H1 (cell line): ENCODE results near the gene WDR91. TPM values are rescaled to one million over a fixed set of nuclear protein-coding genes. Genes with fewer than 3 reads are reported as not detected.

Experiments
- CTCF ChIA-PET: fragments of 300-600 bp; sonication (Branson Sonifier 250); formaldehyde crosslinking; loops from one replicate; lab custom pipeline; 2021; ENCODE audit not compliant: partially characterized antibody; lab: Charles Lee
- POLR2A ChIA-PET: fragments of 300-600 bp; sonication (Branson Sonifier 250); formaldehyde crosslinking; loops from one replicate; lab custom pipeline; 2021; ENCODE audit warnings: inconsistent platforms; ENCODE audit not compliant: partially characterized antibody; lab: Charles Lee
- DNase-seq, 2 experiments: peaks; one replicate each; pipeline versions ENCODE4 v3.0.0 to v3.0.0-alpha.2; 2010 to 2022; ENCODE audit warnings: low spot score in 2 of 2, low read depth in 1 of 2, mixed read lengths in 1 of 2
- FAIRE-seq: peaks from 2 replicates; lab custom pipeline; 2011; peaks lifted over from hg19 to GRCh38; lab: Jason Lieb, UNC
- H2AFZ ChIP-seq: 2 replicates; pipeline ENCODE4 v1.8.1; 2012; ENCODE audit warnings: low read length, inconsistent platforms
- H2AK5ac ChIP-seq: 2 replicates; pipeline ENCODE4 v1.6.1; 2013; ENCODE audit warnings: low read depth, low read length
- H2BK120ac ChIP-seq: replicated peaks from 2 replicates; pipeline ENCODE3; 2013; ENCODE audit warnings: low read depth, low read length, inconsistent platforms
- H2BK12ac ChIP-seq: 2 replicates; pipeline ENCODE4 v1.6.1; 2013; ENCODE audit warnings: low read depth, low read length
- H2BK15ac ChIP-seq: 2 replicates; pipeline ENCODE4 v1.6.1; 2013; ENCODE audit warnings: low read length
- H2BK20ac ChIP-seq: 2 replicates; pipeline ENCODE4 v1.6.1; 2013; ENCODE audit warnings: low read length
- H2BK5ac ChIP-seq: 2 replicates; pipeline ENCODE4 v1.6.1; 2013; ENCODE audit warnings: low read depth, low read length
- H3K14ac ChIP-seq: 2 replicates; pipeline ENCODE4 v1.6.1; 2013; ENCODE audit warnings: inconsistent platforms; ENCODE audit not compliant: insufficient read length
- H3K18ac ChIP-seq: 2 replicates; pipeline ENCODE4 v1.6.1; 2013; ENCODE audit warnings: low read length; ENCODE audit errors: extremely low read depth
- H3K23ac ChIP-seq: 2 replicates; pipeline ENCODE4 v1.6.1; 2013; ENCODE audit warnings: inconsistent platforms; ENCODE audit not compliant: insufficient read length
- H3K23me2 ChIP-seq: 2 replicates; pipeline ENCODE4 v1.6.1; 2013; ENCODE audit warnings: low read depth, low read length
- H3K27ac ChIP-seq: 2 replicates; pipeline ENCODE4 v1.6.1; 2011; ENCODE audit warnings: low read depth, low read length, inconsistent platforms
- H3K27me3 ChIP-seq, 4 experiments: replicated peaks in 1 of 4; 1 replicate in 1 of 4; 2 replicates in 3 of 4; pipeline versions ENCODE4 v1.6.1 to v1.8.1; 2011 to 2013; ENCODE audit warnings: low read length in 3 of 4, mild to moderate bottlenecking in 3 of 4, inconsistent platforms in 2 of 4, mixed read lengths in 2 of 4, moderate library complexity in 1 of 4; ENCODE audit not compliant: control insufficient read depth in 3 of 4, insufficient read depth in 3 of 4; ENCODE audit errors: extremely low read depth in 1 of 4
- H3K36me3 ChIP-seq, 4 experiments: 2 replicates each; pipeline versions ENCODE4 v1.6.1 to v1.8.1; 2011 to 2013; ENCODE audit warnings: mild to moderate bottlenecking in 4 of 4, low read length in 3 of 4, moderate library complexity in 2 of 4, control low read depth in 1 of 4, inconsistent platforms in 1 of 4; ENCODE audit not compliant: insufficient read depth in 4 of 4, control insufficient read depth in 2 of 4
- H3K4ac ChIP-seq: replicated peaks from 2 replicates; pipeline ENCODE3; 2013; ENCODE audit warnings: low read length, low read depth, mixed read lengths, inconsistent platforms; ENCODE audit not compliant: insufficient read length
- H3K4me1 ChIP-seq, 4 experiments: replicated peaks in 1 of 4; 1 replicate in 1 of 4; 2 replicates in 3 of 4; pipeline versions ENCODE4 v1.6.1 to v1.8.1; 2011 to 2013; ENCODE audit warnings: low read length in 3 of 4, inconsistent platforms in 2 of 4, mixed read lengths in 1 of 4; ENCODE audit not compliant: insufficient read depth in 4 of 4, control insufficient read depth in 3 of 4
- H3K4me2 ChIP-seq, 2 experiments: 2 replicates each; pipeline versions ENCODE4 v1.6.1 to v1.8.1; 2011 to 2013; ENCODE audit warnings: low read depth in 2 of 2, low read length in 2 of 2, control low read depth in 1 of 2, inconsistent platforms in 1 of 2, mild to moderate bottlenecking in 1 of 2; ENCODE audit not compliant: insufficient read depth in 1 of 2
- H3K4me3 ChIP-seq, 4 experiments: fragments of 200-600, 300-600 bp in 1 of 4; sonication (generic), shearing (Covaris generic), sonication (Bioruptor Twin) in 1 of 4; 2 replicates each; pipeline versions ENCODE4 v1.5.1 to v1.8.1; 2011 to 2016; ENCODE audit warnings: low read length in 4 of 4, low read depth in 3 of 4, control low read depth in 2 of 4, inconsistent platforms in 2 of 4, mild to moderate bottlenecking in 2 of 4, mixed read lengths in 1 of 4, moderate library complexity in 1 of 4; ENCODE audit not compliant: insufficient read depth in 2 of 4; ENCODE audit errors: extremely low read depth in 1 of 4
- H3K56ac ChIP-seq: replicated peaks from 2 replicates; pipeline ENCODE3; 2013; ENCODE audit warnings: low read depth, mild to moderate bottlenecking, mixed read lengths, low read length, inconsistent platforms; ENCODE audit not compliant: insufficient read length
- H3K79me1 ChIP-seq: 2 replicates; pipeline ENCODE4 v1.6.1; 2013; ENCODE audit warnings: low read depth, low read length, control low read depth
- H3K79me2 ChIP-seq, 2 experiments: 2 replicates each; pipeline versions ENCODE4 v1.6.1 to v1.8.1; 2012 to 2013; ENCODE audit warnings: low read length in 2 of 2, mild to moderate bottlenecking in 2 of 2, inconsistent platforms in 1 of 2; ENCODE audit not compliant: insufficient read depth in 2 of 2, control insufficient read depth in 1 of 2
- H3K9ac ChIP-seq, 4 experiments: replicated peaks in 1 of 4; 1 replicate in 1 of 4; 2 replicates in 3 of 4; pipeline versions ENCODE4 v1.6.1 to v1.8.1; 2011 to 2013; ENCODE audit warnings: low read depth in 3 of 4, low read length in 3 of 4, control low read depth in 2 of 4, mild to moderate bottlenecking in 2 of 4, moderate library complexity in 2 of 4, inconsistent platforms in 1 of 4; ENCODE audit errors: extremely low read depth in 1 of 4
- H3K9me3 ChIP-seq, 2 experiments: 2 replicates each; pipeline versions ENCODE4 v1.6.1 to v1.8.1; 2012 to 2013; ENCODE audit warnings: mild to moderate bottlenecking in 2 of 2, moderate library complexity in 2 of 2, control low read depth in 1 of 2, inconsistent platforms in 1 of 2, low read depth in 1 of 2, low read length in 1 of 2, mixed read lengths in 1 of 2; ENCODE audit not compliant: insufficient read depth in 2 of 2
- H4K20me1 ChIP-seq, 2 experiments: replicated peaks in 1 of 2; 2 replicates each; pipeline versions ENCODE3 to v1.8.1; 2011 to 2013; ENCODE audit warnings: inconsistent platforms in 2 of 2, low read length in 2 of 2, mild to moderate bottlenecking in 1 of 2; ENCODE audit not compliant: insufficient read depth in 2 of 2, control insufficient read depth in 1 of 2
- H4K5ac ChIP-seq: 2 replicates; pipeline ENCODE4 v1.6.1; 2013; ENCODE audit warnings: low read length, low read depth, mixed read lengths, inconsistent platforms; ENCODE audit not compliant: insufficient read length
- H4K8ac ChIP-seq: 2 replicates; pipeline ENCODE4 v1.8.0; 2013; ENCODE audit warnings: mild to moderate bottlenecking, moderate library complexity, low read length, inconsistent platforms; ENCODE audit not compliant: insufficient read depth; ENCODE audit errors: extremely low read depth
- H4K91ac ChIP-seq: replicated peaks from 2 replicates; pipeline ENCODE3; 2013; ENCODE audit warnings: low read length, mixed read lengths, inconsistent platforms; ENCODE audit not compliant: insufficient read length
- CBX8 ChIP-seq: fragments of 300-800, 300-1000 bp; sonication (generic); IDR thresholded peaks from 2 replicates; pipeline ENCODE4 v1.7.1; 2016; ENCODE audit warnings: low read depth, low read length, borderline replicate concordance
- CHD1 ChIP-seq: IDR thresholded peaks from 2 replicates; pipeline ENCODE4 v1.6.1; 2012; ENCODE audit warnings: low read depth, low read length, improper control_type of control experiment
- EP300 ChIP-seq, 2 experiments: IDR thresholded peaks; 1 replicate in 1 of 2; 2 replicates in 1 of 2; pipeline ENCODE4 v1.6.1; 2011 to 2012; ENCODE audit warnings: low read depth in 2 of 2, low read length in 2 of 2, mild to moderate bottlenecking in 2 of 2, borderline replicate concordance in 1 of 2, inconsistent platforms in 1 of 2, moderate library complexity in 1 of 2
- EZH2 ChIP-seq: fragments of 200-600 bp; sonication (generic); IDR thresholded peaks from 2 replicates; pipeline ENCODE4 v1.7.1; 2012; ENCODE audit warnings: low read depth, mild to moderate bottlenecking, moderate library complexity, low read length, inconsistent platforms; ENCODE audit not compliant: severe bottlenecking
- GTF2F1 ChIP-seq: IDR thresholded peaks from 2 replicates; pipeline ENCODE4 v1.6.1; 2012; ENCODE audit warnings: low read depth, low read length, improper control_type of control experiment, borderline replicate concordance
- NRF1 ChIP-seq: IDR thresholded peaks from 2 replicates; pipeline ENCODE4 v1.6.1; 2011; ENCODE audit warnings: mild to moderate bottlenecking, low read depth, low read length, improper control_type of control experiment
- POLR2A ChIP-seq, 2 experiments: IDR thresholded peaks; 1 replicate in 1 of 2; 2 replicates in 1 of 2; pipeline ENCODE4 v1.6.1; 2011; ENCODE audit warnings: low read depth in 2 of 2, low read length in 2 of 2, mild to moderate bottlenecking in 2 of 2; ENCODE audit errors: control extremely low read depth in 1 of 2
- RAD21 ChIP-seq, 2 experiments: IDR thresholded peaks in 1 of 2; conservative IDR thresholded peaks in 1 of 2; 2 replicates each; pipeline ENCODE4 v1.6.1; 2011; ENCODE audit warnings: low read depth in 2 of 2, low read length in 2 of 2, improper control_type of control experiment in 1 of 2, inconsistent platforms in 1 of 2, mild to moderate bottlenecking in 1 of 2, moderate library complexity in 1 of 2
- RXRA ChIP-seq: IDR thresholded peaks from 2 replicates; pipeline ENCODE4 v1.6.1; 2011; ENCODE audit warnings: low read depth, mild to moderate bottlenecking, low read length, moderate library complexity; ENCODE audit not compliant: insufficient read depth
- SRF ChIP-seq: IDR thresholded peaks from 2 replicates; pipeline ENCODE4 v1.6.1; 2011; ENCODE audit warnings: mild to moderate bottlenecking, low read depth, low read length, moderate library complexity
- TAF7 ChIP-seq: optimal IDR thresholded peaks from 2 replicates; pipeline ENCODE3; 2011; ENCODE audit warnings: low read depth, mild to moderate bottlenecking, inconsistent platforms, low read length, moderate library complexity, borderline replicate concordance
- TBP ChIP-seq: IDR thresholded peaks from 2 replicates; pipeline ENCODE4 v1.6.1; 2011; ENCODE audit warnings: low read depth, low read length, improper control_type of control experiment
- WGBS, 2 experiments: shearing (Covaris generic) in 1 of 2; methylation state at CpG; one replicate each; pipeline versions ENCODE4 v1.1.6 to v1.1.7; 2013 to 2015; ENCODE audit warnings: low lambda C conversion rate in 2 of 2, mixed read lengths in 2 of 2, inconsistent platforms in 1 of 2, low coverage in 1 of 2, missing lambda C conversion rate in 1 of 2; ENCODE audit not compliant: insufficient replicate concordance in 2 of 2, insufficient coverage in 1 of 2, insufficient read length in 1 of 2; ENCODE audit errors: extremely low coverage in 1 of 2, missing lambda C conversion rate in 1 of 2; 5-methylcytosine and 5-hydroxymethylcytosine counted together
- polyA plus RNA-seq, 7 experiments: library from polyadenylated mRNA; depleted of rRNA in 3 of 7; stranded (reverse) in 5 of 7; unstranded in 2 of 7; fragments of >200 nt in 5 of 7; fragments of 200-250 nt in 2 of 7; gene quantifications; 1 replicate in 5 of 7; 2 replicates in 1 of 7; 4 replicates in 1 of 7; pipeline versions ENCODE4 v1.2.1 to v1.2.3, GENCODE V29; 2011 to 2013; ENCODE audit warnings: missing spikeins in 2 of 7, mixed read lengths in 2 of 7
- total RNA-seq: library from RNA; stranded (reverse); fragmentation: NEBNext Ultra II Directional; extraction: Animal tissue kit (Norgen Biotek cat#: 25700); gene quantifications from 2 replicates; pipeline ENCODE4 v1.2.1, GENCODE V29; 2021

Gene WDR91
- total and polyA plus RNA-seq, 2 of the 8 experiments (the other 6 are each of a cell fraction or from before 2014, with no cell fraction given), result 8.2 to 14.7 TPM

DNA sequence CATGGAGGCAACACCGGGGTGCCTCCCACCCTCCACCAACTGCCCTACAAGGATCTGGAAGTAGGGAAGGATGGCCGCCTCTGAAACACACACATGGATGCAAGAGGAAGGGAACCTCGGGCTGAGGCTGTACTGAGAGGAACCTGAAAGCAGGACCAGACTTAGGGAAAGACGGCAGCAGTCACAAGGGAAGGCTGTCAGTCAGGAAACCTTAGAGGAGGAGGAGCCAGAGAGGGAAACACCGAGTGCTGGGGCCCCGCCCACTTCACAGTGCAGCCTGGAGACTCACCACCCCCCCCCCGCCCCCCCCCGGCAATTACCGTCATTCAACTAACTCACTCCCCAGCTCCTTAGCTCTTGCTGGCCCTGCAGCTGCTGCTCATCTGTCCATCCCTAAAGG lies 43.3 kb downstream of the WDR91 start:
- H2BK15ac ChIP-seq, result no peak overlapping the region
- H3K23ac ChIP-seq, result no peak overlapping the region
- H2AK5ac ChIP-seq, result no peak overlapping the region
- CTCF ChIA-PET, result interaction anchor here (0.7 to 2.5 kb wide), 5 partner anchors 10 to 478 kb away, joined by 3 to 12 read pairs (median 6); partner anchors contain the start of gene AGBL3
- H3K23me2 ChIP-seq, result no peaks in the 10 kb centered on the region; the same call in 1 of the 2 replicates
- DNase-seq (no peak), FAIRE-seq (no peak)
- H4K20me1 ChIP-seq, result peaks cover 0 to 4% of the 10 kb centered on the region in 2 experiments
- no peak overlapping the region for H4K5ac ChIP-seq
- H4K8ac ChIP-seq, result no peak overlapping the region; the same call in 1 of the 2 replicates
- H3K18ac ChIP-seq, result no peak overlapping the region
- no peaks in the 10 kb centered on the region; the same call in 1 of the 2 replicates for H3K79me1 ChIP-seq
- H3K27ac ChIP-seq, result no peak overlapping the region
- no peak overlapping the region for H3K9ac ChIP-seq
- no peak overlapping the region for H3K56ac ChIP-seq
- no peak overlapping the region for H2BK5ac ChIP-seq
- no peak for TF ChIP-seq CBX8
- no peak for TF ChIP-seq SRF
- TF ChIP-seq CHD1, result no peak
- TF ChIP-seq TAF7, result no peak
- no peak for TF ChIP-seq POLR2A (IDR thresholded peaks at IDR 0.05; ENCODE audit: control extremely low read depth in 1 of 2, low read depth in 2 of 2, low read length in 2 of 2)
- no peak for TF ChIP-seq RXRA
- no peak for TF ChIP-seq GTF2F1
- TF ChIP-seq EZH2, result no peak
- TF ChIP-seq TBP, result no peak
- no peak for TF ChIP-seq EP300 (IDR thresholded peaks at IDR 0.05; ENCODE audit: borderline replicate concordance in 1 of 2, low read depth in 2 of 2, low read length in 2 of 2)
- TF ChIP-seq RAD21 (IDR thresholded peaks at IDR 0.05 in 1 of 2, conservative IDR thresholded peaks at IDR 0.05 in 1 of 2; ENCODE audit: low read depth in 2 of 2, low read length in 2 of 2), result no peak
- no peak for TF ChIP-seq NRF1
- TF ChIP-seq, all 59 proteins: peak for 0
- Histone ChIP-seq H3K79me2 (peaks cover 0 to 20% of the 10 kb centered on the region in 2 experiments; a peak in 2 of 4 replicates), H3K36me3 (peaks cover 16 to 45% (median 38%) of the 10 kb centered on the region in 4 experiments), H3K27me3 (no peaks in the 10 kb centered on the region), H2BK120ac (no peak overlapping the region), H2BK12ac (no peak overlapping the region), H3K9me3 (no peaks in the 10 kb centered on the region; a peak in 1 of 4 replicates), H2AFZ (no peak overlapping the region), H3K4me2 (no peak overlapping the region; a peak in 1 of 4 replicates), H2BK20ac (no peak overlapping the region), H3K14ac (no peak overlapping the region), H3K4ac (no peak overlapping the region), H3K4me3 (no peak overlapping the region), H4K91ac (no peak overlapping the region), H3K4me1 (peaks cover 1 to 16% (median 3%) of the 10 kb centered on the region in 4 experiments; a peak in 4 of 7 replicates)
- 93% methylated on average over 5 of the region's 9 CpGs; no CpG with 5 or more reads in 1 of the 2 experiments for WGBS, 2 experiments
- POLR2A ChIA-PET, result interaction anchor here (4.7 kb wide), 1 partner anchor 9 kb away, joined by 32 read pairs; no protein-coding TSS in a partner anchor
